ENCODE measurements around the gene KCTD11. TPM values are rescaled to one million over a fixed set of nuclear protein-coding genes. Genes with fewer than 3 reads are reported as not detected.

Gene KCTD11
- total and polyA plus RNA-seq, 2 of the 13 experiments (the other 11 are each of a cell fraction or from before 2014, with no cell fraction given) = 1.6 to 2.6 TPM

GRCh38 chr17:7314719-7315569, 37.0 kb upstream of the KCTD11 start, which contains the start of gene GPS2 (continued):
- TF ChIP-seq RFX3 (CRISPR knock-in tag; IDR thresholded peaks at IDR 0.05) (no peak), HDAC1 (CRISPR knock-in tag; IDR thresholded peaks at IDR 0.05) (peak; percentile 99), NFE2 (CRISPR knock-in tag; IDR thresholded peaks at IDR 0.05) (no peak), EZH2 (conservative IDR thresholded peaks at IDR 0.05; ENCODE audit: low read depth, low read length) (no peak), ZNF501 (CRISPR knock-in tag; IDR thresholded peaks at IDR 0.05) (peak; percentile 64; the same call in 1 of the 2 replicates), E2F5 (CRISPR knock-in tag; conservative IDR thresholded peaks at IDR 0.05) (peak; percentile 69), ZNF546 (CRISPR knock-in tag; conservative IDR thresholded peaks at IDR 0.05) (peak; percentile 62; the same call in 1 of the 2 replicates), PATZ1 (CRISPR knock-in tag; IDR thresholded peaks at IDR 0.05) (peak; percentile 24; the same call in 1 of the 2 replicates), ZNF451 (CRISPR knock-in tag; IDR thresholded peaks at IDR 0.05) (no peak), NFAT5 (CRISPR knock-in tag; IDR thresholded peaks at IDR 0.05) (peak; percentile 71; the same call in 1 of the 2 replicates), TGIF2 (CRISPR knock-in tag; IDR thresholded peaks at IDR 0.05) (0 out of 2 replicates have a peak, but pooled peaks have one; percentile 53), RAD21 (CRISPR knock-in tag; IDR thresholded peaks at IDR 0.05) (peak; percentile 35; the same call in 1 of the 2 replicates), ZNF326 (CRISPR knock-in tag; IDR thresholded peaks at IDR 0.05; ENCODE audit: borderline replicate concordance) (no peak), TP53 (CRISPR knock-in tag; conservative IDR thresholded peaks at IDR 0.05) (peak; percentile 83; the same call in 1 of the 2 replicates), ZHX1 (CRISPR knock-in tag; IDR thresholded peaks at IDR 0.05; ENCODE audit: low read depth) (no peak), BORCS8-MEF2B (CRISPR knock-in tag; IDR thresholded peaks at IDR 0.05) (peak; percentile 89), ZSCAN30 (CRISPR knock-in tag; IDR thresholded peaks at IDR 0.05) (no peak), ISL2 (CRISPR knock-in tag; IDR thresholded peaks at IDR 0.05) (peak; percentile 83), ZNF720 (CRISPR knock-in tag; IDR thresholded peaks at IDR 0.05) (no peak)
